Activated gamma-delta T cell (primary cell): Measurements from ENCODE around the gene NTRK3.

Experiments
- DNase-seq: peaks from one replicate; lab custom pipeline; 2025; lab: John Stamatoyannopoulos, UW

Gene NTRK3

GRCh38 chr15:88120026-88120425 lies 136.5 kb downstream of the NTRK3 start:
- DNase-seq, result no peak

- no peak for DNase-seq
Measured at GRCh38 chr15:88118741-88119140, 137.8 kb downstream of the NTRK3 start.

GRCh38 chr15:88118035-88118434 lies 138.5 kb downstream of the NTRK3 start:
- DNase-seq, result no peak

GRCh38 chr15:88115486-88116152 lies 140.9 kb downstream of the NTRK3 start:
- no peak for DNase-seq

- no peak for DNase-seq
Measured at GRCh38 chr15:88113613-88114308, 142.8 kb downstream of the NTRK3 start.

- no peak for DNase-seq
Measured at GRCh38 chr15:88108991-88109390, 147.5 kb downstream of the NTRK3 start.

GRCh38 chr15:88108477-88108876 lies 148.1 kb downstream of the NTRK3 start:
- no peak for DNase-seq

GRCh38 chr15:88106074-88106473 lies 150.5 kb downstream of the NTRK3 start:
- no peak for DNase-seq

GRCh38 chr15:88104357-88104756 lies 152.2 kb downstream of the NTRK3 start:
- no peak for DNase-seq

GRCh38 chr15:88100181-88100580 lies 156.4 kb downstream of the NTRK3 start:
- DNase-seq, result no peak

- no peak for DNase-seq
Measured at GRCh38 chr15:88098361-88098760, 158.2 kb downstream of the NTRK3 start.

- DNase-seq, result no peak
Measured at GRCh38 chr15:88091444-88092016, 165.0 kb downstream of the NTRK3 start.

- DNase-seq, result no peak
Measured at GRCh38 chr15:88090481-88091011, 166.0 kb downstream of the NTRK3 start.

GRCh38 chr15:88089731-88090130 lies 166.8 kb downstream of the NTRK3 start:
- DNase-seq, result no peak

- no peak for DNase-seq
Measured at GRCh38 chr15:88089024-88089620, 167.4 kb downstream of the NTRK3 start.

- no peak for DNase-seq
Measured at GRCh38 chr15:88083811-88084760, 172.5 kb downstream of the NTRK3 start.

- DNase-seq, result no peak
Measured at GRCh38 chr15:88080616-88081015, 175.9 kb downstream of the NTRK3 start.

- DNase-seq, result no peak
Measured at GRCh38 chr15:88077296-88078020, 179.1 kb downstream of the NTRK3 start.

- no peak for DNase-seq
Measured at GRCh38 chr15:88076328-88076727, 180.2 kb downstream of the NTRK3 start.

GRCh38 chr15:88075102-88075501 lies 181.4 kb downstream of the NTRK3 start:
- no peak for DNase-seq

- no peak for DNase-seq
Measured at GRCh38 chr15:88074386-88074785, 182.2 kb downstream of the NTRK3 start.
